IPS-18c (cell line): Measurements from ENCODE around the gene MYL1.

Experiments
- H3K4me3 ChIP-seq: 2 replicates; pipeline ENCODE4 v1.7.0; 2013; ENCODE audit warnings: low read depth, mild to moderate bottlenecking, low read length, moderate library complexity; ENCODE audit not compliant: insufficient read depth
- H3K9me3 ChIP-seq: one replicate; pipeline ENCODE4 v1.6.1; 2013; ENCODE audit warnings: mild to moderate bottlenecking, low read length, moderate library complexity; ENCODE audit not compliant: control insufficient read depth, insufficient read depth

The MYL1 gene

DNA sequence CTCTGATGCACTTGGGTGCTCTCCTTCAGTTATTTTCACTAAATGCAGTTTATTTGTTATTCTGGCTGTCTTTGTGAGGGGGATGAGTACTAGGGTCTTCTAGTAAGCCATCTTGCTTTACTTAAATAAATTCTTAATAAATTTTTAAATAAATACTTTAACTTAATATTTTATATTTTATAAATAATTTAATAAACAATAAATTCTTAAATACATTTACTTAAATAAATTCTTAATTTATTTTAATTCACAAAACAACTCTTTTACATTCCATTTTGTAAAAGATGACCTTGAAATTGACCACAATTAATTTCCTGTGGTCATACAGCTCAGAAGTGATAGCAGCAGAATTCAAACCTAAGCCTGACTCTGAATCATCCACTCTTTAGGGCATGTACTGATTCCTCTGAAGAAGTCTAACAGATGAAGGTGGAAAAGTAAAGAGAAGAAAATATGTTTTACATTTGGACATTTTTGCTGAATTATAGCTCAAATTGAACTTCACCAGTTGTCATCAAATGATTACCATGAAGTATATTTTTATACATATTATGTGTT is 28.8 kb downstream of the MYL1 start:
- Histone ChIP-seq H3K4me3 (no peak overlapping the region), H3K9me3 (no peaks in the 10 kb centered on the region)

DNA sequence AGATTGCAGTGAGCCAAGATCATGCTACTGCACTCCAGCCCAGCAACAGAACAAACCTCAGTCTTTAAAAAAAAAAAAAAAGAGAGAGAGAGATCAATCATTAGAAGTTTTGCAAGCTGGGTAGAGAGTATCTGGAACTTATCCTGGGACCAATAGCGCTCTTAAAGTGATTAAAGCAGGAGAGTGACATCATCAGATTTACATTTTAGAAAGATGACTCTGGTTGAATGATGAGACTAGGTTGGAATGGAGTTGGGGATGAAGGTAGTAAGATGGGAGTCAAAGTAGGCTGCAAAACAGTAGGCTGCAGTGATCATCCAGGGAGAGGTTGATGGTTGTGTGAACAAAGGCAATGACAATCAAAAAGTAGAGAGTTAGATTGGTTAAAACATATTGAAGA is 37.8 kb downstream of the MYL1 start:
- Histone ChIP-seq H3K9me3 (no peaks in the 10 kb centered on the region), H3K4me3 (no peak overlapping the region)

DNA sequence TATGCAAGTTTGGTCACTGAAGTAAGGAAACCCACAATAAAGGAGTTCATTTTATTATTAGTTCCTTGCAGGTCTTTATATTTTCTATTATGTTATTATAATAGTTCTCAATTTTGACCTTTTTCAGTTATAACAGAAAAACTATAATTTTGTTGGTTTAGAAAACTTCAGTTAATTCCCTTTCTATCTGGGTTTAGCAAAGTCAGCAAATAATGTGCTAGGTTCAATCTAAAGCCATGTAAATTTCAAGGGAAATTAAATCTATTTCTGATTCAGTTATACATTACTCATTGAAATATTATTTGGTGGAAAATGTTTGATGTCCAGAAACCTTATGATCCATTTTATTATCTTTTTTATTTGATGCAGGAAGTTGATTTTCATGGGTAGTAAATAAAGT is 43.7 kb downstream of the MYL1 start:
- Histone ChIP-seq H3K4me3 (no peak overlapping the region), H3K9me3 (no peaks in the 10 kb centered on the region)

- no peak overlapping the region; the same call in 1 of the 2 replicates for H3K4me3 ChIP-seq
- H3K9me3 ChIP-seq, result no peaks in the 10 kb centered on the region
These were observed 45.8 kb downstream of the MYL1 start for GRCh38 chr2:210269148-210269547.

GRCh38 chr2:210268281-210268680 is 46.7 kb downstream of the MYL1 start:
- no peak overlapping the region for H3K4me3 ChIP-seq
- H3K9me3 ChIP-seq, result no peaks in the 10 kb centered on the region

- H3K4me3 ChIP-seq, result no peak overlapping the region
- no peaks in the 10 kb centered on the region for H3K9me3 ChIP-seq
These were observed 47.3 kb downstream of the MYL1 start for GRCh38 chr2:210267698-210268097.

GRCh38 chr2:210264282-210264681 is 50.7 kb downstream of the MYL1 start:
- no peak overlapping the region for H3K4me3 ChIP-seq
- H3K9me3 ChIP-seq, result no peaks in the 10 kb centered on the region

- no peaks in the 10 kb centered on the region for H3K9me3 ChIP-seq
These were observed 51.1 kb downstream of the MYL1 start for GRCh38 chr2:210263841-210264240.

DNA sequence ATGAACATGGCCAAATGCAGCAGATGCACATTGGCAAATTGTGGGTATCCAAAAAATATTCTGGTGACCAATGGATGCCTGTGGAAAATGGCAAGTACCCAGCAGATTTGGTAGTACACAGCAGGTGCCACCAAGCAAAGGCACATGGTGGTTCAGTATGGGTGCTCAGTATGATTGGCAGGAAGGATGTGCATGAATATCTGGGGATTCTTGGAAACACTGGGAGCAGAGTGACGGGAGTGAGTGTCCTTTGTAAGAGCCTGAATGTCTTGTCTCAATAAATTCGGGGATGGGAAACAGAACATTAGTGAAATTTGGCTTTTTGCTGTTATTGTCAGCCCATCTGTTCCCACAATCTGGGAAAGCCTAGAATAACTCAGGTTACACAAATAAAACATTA is 52.9 kb downstream of the MYL1 start:
- H3K9me3 ChIP-seq, result no peaks in the 10 kb centered on the region
- H3K4me3 ChIP-seq, result no peak overlapping the region

More at GRCh38 chr2:210263841-210264240, 51.1 kb downstream of the MYL1 start:
- no peak overlapping the region for H3K4me3 ChIP-seq

- no peaks in the 10 kb centered on the region for H3K9me3 ChIP-seq
- H3K4me3 ChIP-seq, result no peak overlapping the region
These were observed 55.3 kb downstream of the MYL1 start for GRCh38 chr2:210259687-210260086.

DNA sequence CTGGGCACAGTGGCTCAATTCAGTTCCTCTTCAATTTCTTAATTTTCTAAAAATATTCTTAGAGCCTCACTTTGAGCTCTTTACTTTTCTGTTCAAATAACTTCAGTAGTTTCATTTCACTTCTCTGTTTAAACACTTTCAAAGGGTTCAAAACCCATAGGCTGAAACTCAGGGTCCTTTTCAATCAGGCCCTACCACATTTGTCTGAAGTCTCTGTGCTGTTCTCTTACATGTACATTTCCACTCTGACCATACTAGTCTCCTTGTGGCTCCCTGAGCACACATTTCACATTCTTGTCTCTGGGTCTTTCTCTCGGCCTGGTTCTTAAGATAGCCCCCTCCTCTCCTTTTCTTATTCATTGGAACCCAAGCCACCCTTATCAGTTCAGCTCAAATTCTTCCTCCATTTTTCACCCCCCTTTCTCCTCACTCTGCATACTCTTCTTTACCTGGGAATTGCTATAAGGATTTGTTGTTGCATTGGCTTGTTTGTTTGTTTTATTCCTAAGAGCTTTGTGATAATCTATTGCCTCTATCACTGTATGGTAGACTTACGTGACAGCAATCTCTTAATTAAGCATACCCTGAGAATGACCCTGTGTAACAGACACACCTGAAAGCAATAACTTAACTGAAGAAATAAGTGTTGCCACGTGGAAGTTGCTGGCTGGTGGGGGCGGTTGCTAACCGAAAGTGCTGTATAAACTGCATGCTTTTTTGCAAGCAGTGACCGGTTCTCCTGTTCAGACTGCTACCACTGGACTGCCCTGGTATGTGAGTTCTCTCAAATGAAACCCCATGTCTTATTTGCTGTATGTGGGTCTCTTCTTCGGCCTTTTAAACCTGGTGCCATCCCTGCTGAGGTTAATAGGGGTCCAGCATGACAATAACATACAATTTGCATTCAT is 62.0 kb downstream of the MYL1 start:
- H3K4me3 ChIP-seq, result no peak overlapping the region
- no peaks in the 10 kb centered on the region for H3K9me3 ChIP-seq

DNA sequence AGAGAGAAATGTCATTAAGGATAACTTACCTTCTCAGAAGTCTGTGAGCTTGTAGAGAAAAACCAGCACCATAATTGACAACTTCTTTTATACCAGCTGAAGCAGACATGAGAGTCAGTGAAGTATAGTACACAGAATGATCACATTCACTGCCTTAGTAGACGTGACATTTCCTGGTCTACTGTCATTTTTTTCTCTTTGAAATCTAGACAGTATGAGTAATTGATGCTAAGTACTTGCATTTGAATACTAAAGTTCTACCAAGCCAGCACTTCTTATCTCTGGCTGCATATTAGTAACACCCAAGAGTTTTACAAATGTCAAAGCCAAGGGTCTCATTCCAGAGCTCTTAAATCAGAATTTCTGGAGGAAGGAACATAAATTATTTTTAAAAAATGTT is 64.4 kb downstream of the MYL1 start:
- no peak overlapping the region for H3K4me3 ChIP-seq
- peaks cover under 1% of the 10 kb centered on the region for H3K9me3 ChIP-seq
